ENCODE results near the gene ITFG2.
"Not testable (repeated sequence)": the region's sequence is repeated elsewhere in the genome, so short reads cannot be mapped to it uniquely, and the experiment has no call there.

ITFG2 gene

DNA sequence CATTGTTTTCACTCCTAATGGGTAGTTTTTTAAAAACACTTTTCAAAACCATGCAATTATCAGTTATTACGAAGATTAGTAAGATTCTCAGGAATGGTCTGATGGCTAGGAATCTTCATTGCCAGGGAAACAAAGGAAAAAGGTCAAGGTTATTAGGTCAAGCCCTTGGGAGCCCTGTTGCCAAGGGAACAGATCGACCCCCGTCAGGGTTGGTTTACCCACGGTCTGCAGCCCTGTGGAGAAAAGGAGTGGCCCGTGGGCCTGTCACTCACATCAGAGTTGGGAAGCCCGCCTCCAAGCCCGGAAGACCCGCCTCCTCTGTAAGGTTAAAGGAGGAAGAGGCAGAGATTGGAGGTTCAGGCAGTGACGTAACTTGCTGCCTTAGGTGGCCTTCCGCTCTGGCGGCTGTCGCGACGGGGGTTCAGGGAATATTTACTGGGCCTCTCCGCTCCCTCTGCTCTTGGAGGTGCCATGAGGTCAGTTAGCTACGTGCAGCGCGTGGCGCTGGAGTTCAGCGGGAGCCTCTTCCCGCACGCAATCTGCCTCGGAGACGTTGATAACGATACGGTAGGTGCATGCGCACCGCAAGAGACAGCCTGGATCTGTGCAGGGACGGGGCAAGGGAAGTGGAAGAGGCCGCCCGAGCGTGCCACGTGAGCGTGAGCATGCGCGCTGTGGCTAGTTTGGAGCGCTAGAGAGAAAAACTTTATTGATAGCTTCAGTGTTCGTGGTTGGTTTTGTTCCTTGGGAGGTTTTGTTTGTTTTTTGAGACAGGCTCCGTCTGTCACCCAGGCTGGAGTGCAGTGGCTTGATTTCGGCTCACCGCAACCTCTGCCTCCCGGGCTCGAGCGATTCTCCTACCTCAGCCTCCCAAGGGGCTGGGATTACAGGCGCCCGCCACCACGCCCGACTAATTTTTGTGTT is at the start of gene ITFG2:
Gene ITFG2, plus strand, starts transcription at position 379 of the 924 bp plus-strand sequence. Its CDS starts 93 bp downstream, at position 472.
- no peaks in the 10 kb centered on the region for H3K9me3 Mint-ChIP-seq
- peak within 1 kb of the TSS; percentile 100 for H3K4me3 Mint-ChIP-seq
- peaks cover 14% of the 10 kb centered on the region for H3K4me1 Mint-ChIP-seq (ENCODE audit: low read depth)
- H3K27ac Mint-ChIP-seq, result peak within 1 kb of the TSS; percentile 100
- H3K36me3 Mint-ChIP-seq (ENCODE audit: low read depth), result no peaks in the 10 kb centered on the region
- no peaks in the 10 kb centered on the region for H3K27me3 Mint-ChIP-seq (ENCODE audit: low read depth)

DNA sequence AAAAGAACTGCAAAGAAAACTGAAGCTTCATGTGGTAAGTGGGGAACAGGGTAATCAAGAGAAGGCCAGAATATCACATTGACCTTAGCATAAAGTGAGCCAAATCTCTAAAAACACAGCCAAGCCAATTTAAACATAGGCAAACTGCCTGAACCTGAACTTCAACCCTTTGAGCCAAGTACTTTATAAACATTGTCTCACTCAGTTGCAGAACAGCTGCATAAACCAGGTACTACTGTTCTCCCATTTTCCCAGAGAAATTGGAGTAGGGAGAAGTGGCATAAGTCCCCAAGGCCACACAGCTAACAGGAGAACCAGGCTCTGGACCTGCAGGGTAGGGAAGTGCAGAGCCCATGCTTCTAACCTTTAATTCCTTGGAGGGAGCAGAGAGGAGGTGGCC is 48.1 kb upstream of the ITFG2 start:
- Mint-ChIP-seq H3K9me3 (no peaks in the 10 kb centered on the region), H3K4me3 (no peak overlapping the region), H3K4me1 (ENCODE audit: low read depth) (no peaks in the 10 kb centered on the region), H3K27me3 (ENCODE audit: low read depth) (no peaks in the 10 kb centered on the region), H3K27ac (no peak overlapping the region), H3K36me3 (ENCODE audit: low read depth) (no peaks in the 10 kb centered on the region)

DNA sequence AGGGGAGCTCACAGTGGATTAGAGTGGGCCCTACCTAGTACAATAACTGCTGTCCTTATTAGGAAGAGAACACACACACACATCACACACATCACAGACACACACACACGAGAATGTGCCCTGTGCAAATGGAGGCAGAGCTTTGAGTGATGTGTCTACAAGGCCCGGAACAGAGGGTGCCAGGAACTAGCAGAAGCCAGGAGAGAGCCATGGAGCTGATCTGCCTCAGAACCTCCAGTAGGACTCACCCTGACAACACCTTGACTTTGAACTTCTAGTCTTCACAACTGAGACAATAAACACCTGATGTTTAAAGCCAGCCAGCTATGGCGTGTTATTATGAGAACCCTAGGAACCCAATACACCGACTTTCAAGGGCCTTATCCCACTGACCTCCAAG is 47.4 kb upstream of the ITFG2 start:
- Mint-ChIP-seq H3K27ac (no peak overlapping the region), H3K9me3 (no peaks in the 10 kb centered on the region), H3K4me1 (ENCODE audit: low read depth) (no peaks in the 10 kb centered on the region), H3K4me3 (no peak overlapping the region), H3K27me3 (ENCODE audit: low read depth) (no peaks in the 10 kb centered on the region), H3K36me3 (ENCODE audit: low read depth) (no peaks in the 10 kb centered on the region)

DNA sequence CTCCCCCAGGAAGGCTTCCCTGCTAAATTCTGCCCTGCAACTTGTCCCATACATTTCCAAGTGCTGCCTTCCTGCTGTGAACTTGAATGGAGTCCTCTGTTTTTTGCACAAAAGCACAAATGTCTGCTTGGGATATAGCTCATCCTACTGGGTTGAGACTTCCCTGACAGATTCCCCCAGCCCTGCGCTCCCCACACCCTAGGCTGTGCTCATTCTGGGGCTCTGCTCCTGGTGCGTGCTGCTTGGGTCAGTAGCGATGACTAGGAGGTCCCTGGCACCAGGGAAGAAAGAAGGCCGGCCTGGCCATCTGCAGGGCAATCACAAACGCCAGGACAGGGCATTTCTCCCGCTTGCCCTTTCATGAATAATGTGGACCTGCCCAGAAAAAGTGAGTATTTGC is 46.9 kb upstream of the ITFG2 start:
- Mint-ChIP-seq H3K4me1 (ENCODE audit: low read depth) (no peaks in the 10 kb centered on the region), H3K4me3 (no peak overlapping the region), H3K36me3 (ENCODE audit: low read depth) (no peaks in the 10 kb centered on the region), H3K9me3 (no peaks in the 10 kb centered on the region), H3K27ac (no peak overlapping the region), H3K27me3 (ENCODE audit: low read depth) (no peaks in the 10 kb centered on the region)

DNA sequence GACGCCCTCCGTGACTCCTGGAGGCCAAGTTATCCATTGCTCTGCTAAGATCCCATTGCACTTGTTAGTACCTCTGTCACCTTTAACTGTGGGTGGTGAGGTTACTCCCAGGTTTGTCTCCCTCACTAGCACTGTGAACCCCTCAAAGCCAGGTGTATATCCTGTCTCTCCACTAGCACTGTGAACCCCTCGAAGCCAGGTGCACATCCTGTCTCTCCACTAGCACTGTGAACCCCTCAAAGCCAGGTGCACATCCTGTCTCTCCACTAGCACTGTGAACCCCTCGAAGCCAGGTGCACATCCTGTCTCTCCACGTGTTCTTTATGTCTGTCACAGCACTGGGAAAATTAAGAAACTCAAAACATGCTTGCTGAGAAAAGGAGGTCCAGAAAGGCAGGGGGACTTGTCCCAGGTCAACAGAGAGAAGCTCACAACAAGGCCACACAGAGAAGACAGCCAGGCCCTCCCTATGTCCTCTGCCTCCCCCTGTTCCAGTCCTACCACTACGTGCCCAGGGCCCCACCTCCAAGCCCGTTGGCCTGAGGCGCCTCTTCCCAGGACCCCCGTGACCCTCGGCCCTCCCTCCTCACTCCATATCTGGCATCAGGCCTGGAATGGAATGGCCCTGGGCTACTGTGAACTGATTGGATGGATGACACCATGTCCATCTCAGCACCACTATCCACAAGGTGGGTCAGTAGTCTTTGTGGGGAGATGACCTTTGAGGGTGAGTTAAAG is 44.1 kb upstream of the ITFG2 start:
- Mint-ChIP-seq H3K27me3 (ENCODE audit: low read depth) (no peaks in the 10 kb centered on the region), H3K9me3 (no peaks in the 10 kb centered on the region), H3K27ac (no peak overlapping the region), H3K4me1 (ENCODE audit: low read depth) (no peaks in the 10 kb centered on the region), H3K36me3 (ENCODE audit: low read depth) (no peaks in the 10 kb centered on the region), H3K4me3 (no peak overlapping the region)

DNA sequence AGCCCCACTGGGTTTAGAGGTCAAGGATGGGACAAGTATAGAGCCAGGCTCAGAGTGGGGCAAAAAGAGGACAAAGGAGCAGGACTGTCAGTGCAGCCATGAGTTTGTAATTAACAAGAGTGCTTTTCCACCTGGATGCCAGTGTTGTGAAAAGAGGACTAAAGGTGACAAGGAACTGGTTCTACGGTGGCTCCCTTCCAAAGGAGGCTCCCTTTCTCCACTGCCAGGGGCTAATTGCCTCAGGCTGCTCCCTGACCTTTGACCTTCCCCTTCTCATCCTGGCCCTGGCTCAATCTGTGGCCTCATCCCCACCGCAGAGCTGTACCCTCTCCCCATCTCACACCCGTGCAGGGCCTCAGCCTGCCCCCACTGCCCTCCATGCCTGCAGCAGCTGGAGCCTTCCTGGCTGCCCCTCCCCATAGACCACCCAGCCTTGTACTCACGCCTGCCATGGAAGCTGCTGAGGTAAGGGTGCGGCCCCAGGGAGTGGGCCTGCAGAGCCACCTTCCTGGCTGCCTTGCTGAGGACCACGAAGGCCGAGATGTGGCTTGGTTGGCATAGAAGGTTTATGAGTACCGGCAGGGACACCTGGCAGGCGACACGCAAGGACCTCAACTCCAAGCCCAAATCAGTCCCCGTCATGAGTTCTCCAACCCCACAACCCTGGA is 42.5 kb upstream of the ITFG2 start:
- no peaks in the 10 kb centered on the region for H3K9me3 Mint-ChIP-seq
- H3K27me3 Mint-ChIP-seq (ENCODE audit: low read depth), result no peaks in the 10 kb centered on the region
- no peak overlapping the region for H3K4me3 Mint-ChIP-seq
- no peak overlapping the region for H3K27ac Mint-ChIP-seq
- H3K4me1 Mint-ChIP-seq (ENCODE audit: low read depth), result no peaks in the 10 kb centered on the region
- no peaks in the 10 kb centered on the region for H3K36me3 Mint-ChIP-seq (ENCODE audit: low read depth)

DNA sequence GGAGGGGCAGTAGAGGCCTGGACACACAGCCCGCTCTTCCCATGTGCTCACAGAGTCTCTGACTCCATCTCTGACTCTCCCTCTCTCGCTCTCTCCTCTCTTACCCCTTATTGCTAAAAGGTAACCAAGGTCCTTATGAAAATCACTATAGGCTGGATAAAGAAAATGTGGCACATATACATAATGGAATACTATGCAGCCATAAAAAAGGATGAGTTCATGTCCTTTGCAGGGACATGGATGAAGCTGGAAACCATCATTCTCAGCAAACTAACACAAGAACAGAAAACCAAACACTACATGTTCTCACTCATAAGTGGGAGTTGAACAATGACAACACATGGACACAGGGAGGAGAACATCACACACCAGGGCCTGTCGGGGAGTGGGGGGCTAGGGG is 41.9 kb upstream of the ITFG2 start:
- H3K36me3 Mint-ChIP-seq (ENCODE audit: low read depth); H3K27me3 Mint-ChIP-seq (ENCODE audit: low read depth); H3K27ac Mint-ChIP-seq; H3K9me3 Mint-ChIP-seq; H3K4me3 Mint-ChIP-seq; H3K4me1 Mint-ChIP-seq (ENCODE audit: low read depth): not testable (repeated sequence)

DNA sequence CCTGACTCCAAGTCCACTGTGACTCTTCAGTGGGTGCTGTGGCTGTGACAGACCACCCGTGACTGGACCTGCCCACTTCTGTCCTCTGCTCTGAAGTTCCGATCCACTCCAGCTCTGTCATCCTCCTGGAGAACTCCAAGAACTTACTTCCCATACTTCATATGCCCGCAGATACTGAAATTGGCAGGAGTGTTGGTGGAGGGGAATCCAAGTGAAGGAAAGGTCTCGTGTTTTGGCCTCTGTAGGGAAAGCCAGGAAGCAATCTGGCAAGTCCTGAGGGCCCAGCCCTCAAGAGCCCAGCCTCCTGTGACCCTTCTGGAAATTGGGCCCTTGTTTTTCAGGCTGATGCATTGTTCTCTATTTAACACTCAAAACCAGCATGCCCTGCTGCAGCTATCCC is 40.1 kb upstream of the ITFG2 start:
- no peaks in the 10 kb centered on the region for H3K4me1 Mint-ChIP-seq (ENCODE audit: low read depth)
- H3K27ac Mint-ChIP-seq, result no peak overlapping the region
- no peak overlapping the region for H3K4me3 Mint-ChIP-seq

DNA sequence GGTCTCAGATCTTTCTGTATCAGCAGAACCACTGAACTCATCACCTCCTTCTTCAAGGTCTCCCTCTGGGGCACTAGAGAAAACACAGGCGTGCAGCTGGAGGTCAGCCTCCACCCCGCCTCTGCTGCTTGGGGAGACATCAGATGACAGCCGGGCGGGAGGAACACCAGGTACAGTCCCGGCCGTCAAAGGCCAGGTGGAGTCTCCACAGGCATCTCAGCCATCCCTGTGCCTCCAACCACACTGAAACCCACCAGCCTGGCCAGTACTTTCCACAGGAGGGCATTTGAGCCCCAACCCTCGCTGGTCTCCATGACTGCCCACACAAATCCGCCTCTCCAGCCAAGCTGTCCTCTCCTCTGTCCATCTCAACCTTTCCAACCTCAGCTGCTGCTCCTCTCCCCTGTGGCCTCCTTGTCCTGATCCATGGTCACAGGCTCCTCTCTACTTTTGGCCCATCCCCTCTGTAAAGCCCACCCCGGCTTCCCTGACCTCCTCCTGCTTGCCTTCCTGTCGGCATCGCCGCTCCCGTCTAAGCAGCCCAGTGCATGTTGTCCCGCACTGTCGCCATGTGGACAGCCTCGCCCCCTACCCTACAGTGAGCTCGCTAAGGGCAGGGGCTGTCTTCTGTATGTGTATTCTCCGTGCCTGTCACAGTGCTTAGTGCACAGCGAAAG is 39.1 kb upstream of the ITFG2 start:
- H3K9me3 Mint-ChIP-seq, result no peaks in the 10 kb centered on the region
- H3K4me3 Mint-ChIP-seq, result no peak overlapping the region
- no peaks in the 10 kb centered on the region for H3K36me3 Mint-ChIP-seq (ENCODE audit: low read depth)
- H3K4me1 Mint-ChIP-seq (ENCODE audit: low read depth), result no peaks in the 10 kb centered on the region
- H3K27ac Mint-ChIP-seq, result no peak overlapping the region
- H3K27me3 Mint-ChIP-seq (ENCODE audit: low read depth), result no peaks in the 10 kb centered on the region

More for the DNA sequence above, 40.1 kb upstream of the ITFG2 start:
- Mint-ChIP-seq H3K27me3 (ENCODE audit: low read depth) (no peaks in the 10 kb centered on the region), H3K9me3 (no peaks in the 10 kb centered on the region), H3K36me3 (ENCODE audit: low read depth) (no peaks in the 10 kb centered on the region)

DNA sequence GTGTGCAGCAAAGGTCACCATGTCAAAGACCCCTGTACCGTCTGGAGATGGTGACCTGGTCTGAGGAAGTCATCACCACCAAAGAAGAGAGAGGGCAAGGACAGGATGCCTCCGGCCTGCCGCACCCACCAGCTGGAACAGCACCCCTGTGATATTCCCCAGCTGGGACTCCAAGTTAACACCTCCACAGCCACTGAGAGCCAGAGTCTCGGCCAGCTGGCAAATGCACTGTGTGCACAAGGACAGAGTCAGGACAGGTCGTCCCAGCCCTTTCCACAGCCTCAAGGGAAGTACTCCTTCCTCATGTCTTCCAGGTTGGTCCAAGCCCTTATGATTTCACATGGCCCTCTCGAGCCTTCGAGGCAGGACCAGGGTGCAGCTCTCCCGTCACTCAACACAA is 37.0 kb upstream of the ITFG2 start:
- Mint-ChIP-seq H3K9me3 (no peaks in the 10 kb centered on the region), H3K4me3 (no peak overlapping the region), H3K27ac (no peak overlapping the region), H3K36me3 (ENCODE audit: low read depth) (no peaks in the 10 kb centered on the region), H3K4me1 (ENCODE audit: low read depth) (no peaks in the 10 kb centered on the region), H3K27me3 (ENCODE audit: low read depth) (peaks cover 7% of the 10 kb centered on the region)

DNA sequence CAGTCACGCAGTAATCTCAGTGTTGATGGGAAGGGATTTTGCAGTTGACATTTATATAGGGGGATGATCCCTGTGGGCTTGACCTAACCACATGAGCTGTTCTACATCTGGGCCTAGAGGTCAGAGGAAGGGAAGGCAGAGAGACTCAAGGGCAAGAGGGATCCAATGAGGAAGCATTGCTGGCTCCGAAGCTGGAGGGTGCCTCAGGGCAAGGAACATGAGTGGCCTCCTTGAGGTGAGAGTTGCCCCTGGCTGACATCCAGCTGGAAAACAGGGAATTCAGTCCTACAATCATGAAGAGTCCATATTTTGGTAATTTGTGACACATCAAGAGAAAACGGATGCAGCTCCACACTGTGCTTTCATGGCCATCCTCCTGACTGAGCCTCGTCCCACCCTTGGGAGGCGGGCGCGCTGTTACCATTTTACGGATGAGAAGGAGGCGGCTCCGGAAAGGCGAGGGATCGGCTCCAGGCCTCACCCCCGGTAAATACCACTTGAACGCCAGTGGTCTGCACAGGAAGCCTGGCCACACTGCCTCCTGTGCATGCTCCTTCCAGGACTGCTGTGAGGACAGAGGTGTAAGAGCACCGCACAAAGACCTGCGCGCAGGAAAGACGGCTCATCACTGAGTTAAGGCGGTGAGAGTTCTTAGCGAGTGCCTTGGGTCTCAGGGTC is 36.2 kb upstream of the ITFG2 start:
- Mint-ChIP-seq H3K4me1 (ENCODE audit: low read depth) (no peaks in the 10 kb centered on the region), H3K27me3 (ENCODE audit: low read depth) (peaks cover 8% of the 10 kb centered on the region), H3K9me3 (no peaks in the 10 kb centered on the region), H3K36me3 (ENCODE audit: low read depth) (no peaks in the 10 kb centered on the region), H3K27ac (no peak overlapping the region), H3K4me3 (no peak overlapping the region)

DNA sequence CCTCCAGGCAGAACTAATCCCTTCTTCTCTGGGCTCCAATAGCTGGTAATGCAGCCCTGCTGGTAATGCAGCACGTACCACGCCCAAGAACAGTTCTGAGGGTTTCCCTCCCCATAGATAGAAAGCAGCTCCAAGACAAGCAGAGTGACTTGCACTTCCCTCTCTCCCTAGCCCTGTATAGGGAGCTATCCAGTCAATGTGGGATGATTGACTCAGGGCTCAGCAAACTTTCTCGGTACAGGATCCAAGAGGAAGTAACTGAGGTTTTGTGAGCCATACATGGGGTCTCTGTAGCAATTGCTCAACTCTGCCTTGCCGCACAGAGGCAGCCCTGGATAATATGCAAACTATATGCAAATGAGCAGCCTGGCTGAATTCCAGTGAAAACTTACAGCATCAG is 33.2 kb upstream of the ITFG2 start:
- no peak overlapping the region for H3K4me3 Mint-ChIP-seq
- H3K36me3 Mint-ChIP-seq (ENCODE audit: low read depth), result no peaks in the 10 kb centered on the region
- H3K4me1 Mint-ChIP-seq (ENCODE audit: low read depth), result peaks cover 6% of the 10 kb centered on the region
- H3K27ac Mint-ChIP-seq, result no peak overlapping the region
- H3K9me3 Mint-ChIP-seq, result no peaks in the 10 kb centered on the region
- peaks cover 22% of the 10 kb centered on the region for H3K27me3 Mint-ChIP-seq (ENCODE audit: low read depth)

DNA sequence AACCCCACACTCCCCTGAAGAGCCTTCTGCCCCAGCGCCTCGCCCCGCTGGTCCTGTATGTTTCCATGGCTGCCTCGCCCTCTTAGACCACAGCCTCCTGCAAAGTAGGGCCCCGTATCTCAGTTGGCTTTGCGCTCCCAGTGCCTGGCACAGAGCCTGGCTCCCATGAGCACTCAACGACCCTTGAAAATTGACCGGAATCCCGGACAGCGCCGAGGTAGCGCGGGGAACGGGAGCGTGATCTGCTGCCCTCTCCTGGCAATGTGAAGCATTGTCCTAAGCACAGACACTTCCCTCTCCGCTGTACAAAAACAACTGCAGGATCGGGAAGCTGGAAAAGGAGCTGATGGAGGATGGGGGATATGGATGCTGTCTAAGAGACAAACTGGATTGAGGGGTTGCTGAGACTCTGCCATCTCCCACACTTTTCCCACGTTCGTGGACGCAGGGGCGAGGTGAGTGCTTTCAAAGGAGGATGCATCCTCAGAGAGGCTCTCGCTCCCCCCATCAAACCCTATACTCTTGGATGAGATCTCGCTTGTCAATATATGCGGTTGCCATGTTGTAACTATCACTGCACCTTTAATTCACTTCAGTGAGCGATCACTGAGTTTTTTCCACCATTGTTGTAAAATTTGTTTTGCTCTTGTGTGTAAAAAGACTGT is 28.4 kb upstream of the ITFG2 start:
- Mint-ChIP-seq H3K4me3 (peak overlapping the region; percentile 58), H3K27me3 (ENCODE audit: low read depth) (peaks cover 38% of the 10 kb centered on the region), H3K4me1 (ENCODE audit: low read depth) (peaks cover 7% of the 10 kb centered on the region), H3K27ac (no peak overlapping the region), H3K9me3 (no peaks in the 10 kb centered on the region), H3K36me3 (ENCODE audit: low read depth) (no peaks in the 10 kb centered on the region)

All from T-helper 1 cell treated with Interleukin-12 subunit alpha and Interleukin-12 subunit beta and Interleukin-4 antibody, amounts not matched to agents 30 μg/mL and 1 μg/mL, for 36 hours (primary cell).